Measurements from ENCODE around the gene DICER1. TPM values are rescaled to one million over a fixed set of nuclear protein-coding genes. Genes with fewer than 3 reads are reported as not detected.

Gene DICER1
- total RNA-seq, 1 experiment from 2014 or later: 32.7 TPM

DNA sequence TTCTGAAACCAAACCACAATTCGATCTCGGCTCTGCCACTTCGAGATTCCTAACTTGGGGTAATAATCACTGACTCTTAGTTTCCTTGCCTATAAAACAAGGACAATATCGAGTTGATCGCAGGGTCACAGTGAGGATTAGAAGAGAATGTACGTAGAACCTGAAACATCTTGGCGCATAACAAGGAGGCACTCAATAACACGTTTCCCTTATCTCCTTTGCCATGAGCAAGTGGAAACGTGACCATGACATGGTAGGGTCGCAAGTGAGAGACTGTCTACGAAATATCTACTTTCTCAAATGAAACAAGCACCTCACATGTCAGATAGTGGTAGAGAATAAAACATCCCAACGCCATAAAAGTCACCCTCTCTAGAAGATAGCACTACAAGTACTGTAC lies 2.3 kb downstream of the DICER1 start:
- POLR2A ChIA-PET: no interaction called here
- CTCF ChIA-PET: no interaction called here
- DNase-seq (ENCODE audit: low read depth, low spot score) (no peak), ATAC-seq (no peak)
- Histone ChIP-seq H3K36me3 (ENCODE audit: control insufficient read depth, insufficient read depth, low read length) (peaks cover 4% of the 10 kb centered on the region; the same call in 1 of the 2 replicates), H3K4me3 (ENCODE audit: low read depth in 2 of 2, low read length in 2 of 2) (0 out of 4 replicates have a peak overlapping the region, but pooled peaks of 1 of the 2 experiments have one; percentile 4), H3K27ac (ENCODE audit: low read length) (peak overlapping the region; percentile 29; the same call in 1 of the 2 replicates), H3K4me1 (ENCODE audit: control insufficient read depth, insufficient read depth, low read length) (peaks cover 16% of the 10 kb centered on the region), H3K27me3 (ENCODE audit: control insufficient read depth, insufficient read depth, low read length) (no peaks in the 10 kb centered on the region), H3K9me3 (ENCODE audit: control insufficient read depth, insufficient read depth, low read depth, low read length) (no peaks in the 10 kb centered on the region)
- intact Hi-C loops (cut with micrococcal nuclease; ENCODE audit: unreplicated experiment): no loop called here
- in situ Hi-C loops (cut with HindIII; ENCODE audit: low pct_unique_long_range_greater_than_20kb, low sequenced_read_pairs): no loop called here
- BruUV-seq (replicated peaks): no TSS peak
- TF ChIP-seq POLR2AphosphoS5 (IDR thresholded peaks at IDR 0.05; ENCODE audit: low read depth, low read length): no peak
- no peak for TF ChIP-seq TCF7L2 (IDR thresholded peaks at IDR 0.05; ENCODE audit: low read depth, low read length)
- TF ChIP-seq, protein P1, sequence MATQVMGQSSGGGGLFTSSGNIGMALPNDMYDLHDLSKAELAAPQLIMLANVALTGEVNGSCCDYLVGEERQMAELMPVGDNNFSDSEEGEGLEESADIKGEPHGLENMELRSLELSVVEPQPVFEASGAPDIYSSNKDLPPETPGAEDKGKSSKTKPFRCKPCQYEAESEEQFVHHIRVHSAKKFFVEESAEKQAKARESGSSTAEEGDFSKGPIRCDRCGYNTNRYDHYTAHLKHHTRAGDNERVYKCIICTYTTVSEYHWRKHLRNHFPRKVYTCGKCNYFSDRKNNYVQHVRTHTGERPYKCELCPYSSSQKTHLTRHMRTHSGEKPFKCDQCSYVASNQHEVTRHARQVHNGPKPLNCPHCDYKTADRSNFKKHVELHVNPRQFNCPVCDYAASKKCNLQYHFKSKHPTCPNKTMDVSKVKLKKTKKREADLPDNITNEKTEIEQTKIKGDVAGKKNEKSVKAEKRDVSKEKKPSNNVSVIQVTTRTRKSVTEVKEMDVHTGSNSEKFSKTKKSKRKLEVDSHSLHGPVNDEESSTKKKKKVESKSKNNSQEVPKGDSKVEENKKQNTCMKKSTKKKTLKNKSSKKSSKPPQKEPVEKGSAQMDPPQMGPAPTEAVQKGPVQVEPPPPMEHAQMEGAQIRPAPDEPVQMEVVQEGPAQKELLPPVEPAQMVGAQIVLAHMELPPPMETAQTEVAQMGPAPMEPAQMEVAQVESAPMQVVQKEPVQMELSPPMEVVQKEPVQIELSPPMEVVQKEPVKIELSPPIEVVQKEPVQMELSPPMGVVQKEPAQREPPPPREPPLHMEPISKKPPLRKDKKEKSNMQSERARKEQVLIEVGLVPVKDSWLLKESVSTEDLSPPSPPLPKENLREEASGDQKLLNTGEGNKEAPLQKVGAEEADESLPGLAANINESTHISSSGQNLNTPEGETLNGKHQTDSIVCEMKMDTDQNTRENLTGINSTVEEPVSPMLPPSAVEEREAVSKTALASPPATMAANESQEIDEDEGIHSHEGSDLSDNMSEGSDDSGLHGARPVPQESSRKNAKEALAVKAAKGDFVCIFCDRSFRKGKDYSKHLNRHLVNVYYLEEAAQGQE (IDR thresholded peaks at IDR 0.05; ENCODE audit: insufficient read depth in 1 of 2, low read depth in 2 of 2, low read length in 1 of 2): no peak
- TF ChIP-seq SIN3A (IDR thresholded peaks at IDR 0.05; ENCODE audit: borderline replicate concordance, insufficient read depth, low read depth, low read length): no peak
- TF ChIP-seq, protein P2, sequence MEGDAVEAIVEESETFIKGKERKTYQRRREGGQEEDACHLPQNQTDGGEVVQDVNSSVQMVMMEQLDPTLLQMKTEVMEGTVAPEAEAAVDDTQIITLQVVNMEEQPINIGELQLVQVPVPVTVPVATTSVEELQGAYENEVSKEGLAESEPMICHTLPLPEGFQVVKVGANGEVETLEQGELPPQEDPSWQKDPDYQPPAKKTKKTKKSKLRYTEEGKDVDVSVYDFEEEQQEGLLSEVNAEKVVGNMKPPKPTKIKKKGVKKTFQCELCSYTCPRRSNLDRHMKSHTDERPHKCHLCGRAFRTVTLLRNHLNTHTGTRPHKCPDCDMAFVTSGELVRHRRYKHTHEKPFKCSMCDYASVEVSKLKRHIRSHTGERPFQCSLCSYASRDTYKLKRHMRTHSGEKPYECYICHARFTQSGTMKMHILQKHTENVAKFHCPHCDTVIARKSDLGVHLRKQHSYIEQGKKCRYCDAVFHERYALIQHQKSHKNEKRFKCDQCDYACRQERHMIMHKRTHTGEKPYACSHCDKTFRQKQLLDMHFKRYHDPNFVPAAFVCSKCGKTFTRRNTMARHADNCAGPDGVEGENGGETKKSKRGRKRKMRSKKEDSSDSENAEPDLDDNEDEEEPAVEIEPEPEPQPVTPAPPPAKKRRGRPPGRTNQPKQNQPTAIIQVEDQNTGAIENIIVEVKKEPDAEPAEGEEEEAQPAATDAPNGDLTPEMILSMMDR (IDR thresholded peaks at IDR 0.05): no peak

DNA sequence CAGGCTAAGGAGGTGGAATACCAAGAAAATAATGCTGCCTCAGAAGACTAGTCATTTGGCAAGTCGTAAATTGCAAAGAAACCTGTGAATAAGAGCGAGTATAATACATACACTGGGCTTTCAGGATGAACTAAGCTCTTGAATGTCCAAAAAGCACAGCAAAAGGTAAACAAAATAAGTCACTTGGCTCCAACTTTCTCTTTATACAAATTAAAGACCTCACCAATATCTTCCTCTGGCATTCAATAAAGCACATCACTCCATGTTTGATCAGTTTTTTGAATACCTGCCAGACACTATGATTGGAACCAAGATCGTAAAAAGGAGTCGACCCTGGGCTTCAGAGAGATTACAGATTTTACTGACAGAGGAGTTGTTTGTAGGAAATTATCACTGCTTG lies 3.5 kb downstream of the DICER1 start:
- TF ChIP-seq SIN3A (IDR thresholded peaks at IDR 0.05; ENCODE audit: borderline replicate concordance, insufficient read depth, low read depth, low read length) (no peak), TCF7L2 (IDR thresholded peaks at IDR 0.05; ENCODE audit: low read depth, low read length) (no peak), POLR2AphosphoS5 (IDR thresholded peaks at IDR 0.05; ENCODE audit: low read depth, low read length) (no peak)
- TF ChIP-seq, protein P2 (IDR thresholded peaks at IDR 0.05): no peak
- TF ChIP-seq, protein P1 (IDR thresholded peaks at IDR 0.05; ENCODE audit: insufficient read depth in 1 of 2, low read depth in 2 of 2, low read length in 1 of 2): no peak
- BruUV-seq (replicated peaks): TSS peak; percentile 36
- intact Hi-C loops (cut with micrococcal nuclease; ENCODE audit: unreplicated experiment): no loop called here

More for the DNA sequence above, 3.5 kb downstream of the DICER1 start:
- Histone ChIP-seq H3K4me3 (ENCODE audit: low read depth in 2 of 2, low read length in 2 of 2) (no peak overlapping the region), H3K9me3 (ENCODE audit: control insufficient read depth, insufficient read depth, low read depth, low read length) (no peaks in the 10 kb centered on the region), H3K4me1 (ENCODE audit: control insufficient read depth, insufficient read depth, low read length) (peaks cover 16% of the 10 kb centered on the region), H3K27me3 (ENCODE audit: control insufficient read depth, insufficient read depth, low read length) (no peaks in the 10 kb centered on the region), H3K27ac (ENCODE audit: low read length) (no peak overlapping the region), H3K36me3 (ENCODE audit: control insufficient read depth, insufficient read depth, low read length) (peaks cover 4% of the 10 kb centered on the region; the same call in 1 of the 2 replicates)
- POLR2A ChIA-PET: no interaction called here
- DNase-seq (ENCODE audit: low read depth, low spot score) (no peak), ATAC-seq (no peak)
- CTCF ChIA-PET: no interaction called here
- in situ Hi-C loops (cut with HindIII; ENCODE audit: low pct_unique_long_range_greater_than_20kb, low sequenced_read_pairs): no loop called here
